Stimulated activated CD4-positive, alpha-beta T cell treated with anti-CD3 and anti-CD28 coated beads, Interleukin-1b, Interleukin-23, amount 100 ng/mL, for 1 hour (primary cell): ENCODE measurements around the gene TIMM23.
"Not testable (repeated sequence)": the region's sequence is repeated elsewhere in the genome, so short reads cannot be mapped to it uniquely, and the experiment has no call there.

Experiments
- DNase-seq, 2 donors: peaks; one replicate each; pipeline ENCODE4 v3.0.0-alpha.2; 2020; ENCODE audit warnings: low read depth in 2 of 2

TIMM23 gene

GRCh38 chr10:46022978-46023702, 50.9 kb downstream of the TIMM23 start:
- peak; percentile 47 to 52 for DNase-seq

DNA sequence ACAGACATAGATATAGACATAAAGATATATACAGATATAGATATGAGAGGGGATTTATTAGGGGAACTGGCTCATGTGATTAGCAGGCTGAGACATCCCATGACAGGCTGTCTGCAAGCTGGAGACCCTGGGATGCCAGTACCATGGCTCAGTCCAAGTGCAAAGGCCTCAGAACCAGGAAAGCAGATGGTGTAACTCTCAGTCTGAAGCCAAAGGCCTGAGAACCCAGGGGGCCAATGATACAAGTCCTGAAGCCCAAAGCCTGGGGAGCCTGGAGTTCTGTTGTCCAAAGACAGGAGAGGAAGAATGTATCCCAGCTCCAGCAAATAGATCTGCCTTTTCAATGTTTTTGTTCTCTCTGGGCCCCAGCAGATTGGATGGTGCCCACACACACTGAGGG, 52.7 kb downstream of the TIMM23 start:
- no peak for DNase-seq

GRCh38 chr10:46025406-46025805, 53.1 kb downstream of the TIMM23 start:
- DNase-seq, result no peak

DNA sequence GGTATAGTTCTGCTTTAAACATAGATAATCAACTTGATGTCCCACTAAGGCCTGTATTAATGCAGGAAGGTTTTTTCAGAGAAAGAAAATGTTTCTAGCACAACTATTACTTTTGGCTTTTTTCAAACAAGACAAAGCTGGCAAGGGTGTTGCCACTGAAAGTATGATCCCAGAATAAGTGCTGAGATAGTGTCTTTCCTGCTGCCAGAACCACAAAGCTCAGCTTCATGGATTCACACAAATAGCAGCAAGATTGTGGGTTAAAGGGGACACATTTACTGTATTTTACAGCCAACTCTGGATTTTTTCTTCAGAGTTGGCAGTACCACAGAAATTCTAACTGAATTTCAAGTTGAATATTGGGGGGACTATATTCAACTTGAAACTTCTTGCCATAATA, 53.8 kb downstream of the TIMM23 start:
- DNase-seq, result no peak

DNA sequence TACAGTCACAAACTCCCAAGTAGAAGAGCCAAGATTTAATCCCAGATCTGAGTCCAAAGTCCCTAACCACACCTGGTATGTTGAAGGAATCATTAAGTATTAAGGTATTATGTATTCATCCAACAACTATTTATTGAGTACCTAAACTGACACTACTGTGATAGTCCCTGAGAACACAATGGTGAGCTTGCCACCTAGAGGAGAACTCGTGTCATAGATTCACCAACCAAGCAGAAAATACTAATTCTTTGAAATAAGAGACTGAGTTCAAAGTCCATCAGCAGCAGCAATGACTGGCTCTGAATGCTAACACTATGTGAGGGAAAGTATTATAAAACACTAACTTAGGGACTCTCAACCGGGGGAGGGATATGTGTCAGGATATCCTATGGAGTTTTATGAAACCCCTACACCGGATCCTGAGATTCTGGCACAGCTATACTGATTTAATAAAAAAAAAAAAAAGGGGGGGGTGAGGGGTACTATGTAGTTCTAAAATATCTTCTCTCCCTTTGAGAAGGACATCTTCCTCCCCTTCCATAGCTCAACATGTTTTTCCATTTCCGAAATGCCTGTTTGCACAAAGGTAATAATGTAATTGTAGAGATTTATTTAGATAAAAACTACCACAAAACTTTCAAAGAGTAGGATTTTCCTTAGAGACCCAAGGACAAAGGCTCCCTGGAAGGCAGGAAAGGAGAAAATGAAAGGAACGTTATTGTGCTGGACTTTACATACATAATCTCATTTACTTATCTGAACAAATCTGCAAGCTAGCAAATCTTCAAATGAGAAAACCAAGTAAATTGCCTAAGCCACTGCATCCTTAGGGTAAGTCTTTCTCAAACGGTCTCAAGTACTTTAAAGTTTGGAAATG, 56.5 kb downstream of the TIMM23 start:
- no peak for DNase-seq

GRCh38 chr10:46029461-46030030, 57.3 kb downstream of the TIMM23 start:
- no peak for DNase-seq

DNA sequence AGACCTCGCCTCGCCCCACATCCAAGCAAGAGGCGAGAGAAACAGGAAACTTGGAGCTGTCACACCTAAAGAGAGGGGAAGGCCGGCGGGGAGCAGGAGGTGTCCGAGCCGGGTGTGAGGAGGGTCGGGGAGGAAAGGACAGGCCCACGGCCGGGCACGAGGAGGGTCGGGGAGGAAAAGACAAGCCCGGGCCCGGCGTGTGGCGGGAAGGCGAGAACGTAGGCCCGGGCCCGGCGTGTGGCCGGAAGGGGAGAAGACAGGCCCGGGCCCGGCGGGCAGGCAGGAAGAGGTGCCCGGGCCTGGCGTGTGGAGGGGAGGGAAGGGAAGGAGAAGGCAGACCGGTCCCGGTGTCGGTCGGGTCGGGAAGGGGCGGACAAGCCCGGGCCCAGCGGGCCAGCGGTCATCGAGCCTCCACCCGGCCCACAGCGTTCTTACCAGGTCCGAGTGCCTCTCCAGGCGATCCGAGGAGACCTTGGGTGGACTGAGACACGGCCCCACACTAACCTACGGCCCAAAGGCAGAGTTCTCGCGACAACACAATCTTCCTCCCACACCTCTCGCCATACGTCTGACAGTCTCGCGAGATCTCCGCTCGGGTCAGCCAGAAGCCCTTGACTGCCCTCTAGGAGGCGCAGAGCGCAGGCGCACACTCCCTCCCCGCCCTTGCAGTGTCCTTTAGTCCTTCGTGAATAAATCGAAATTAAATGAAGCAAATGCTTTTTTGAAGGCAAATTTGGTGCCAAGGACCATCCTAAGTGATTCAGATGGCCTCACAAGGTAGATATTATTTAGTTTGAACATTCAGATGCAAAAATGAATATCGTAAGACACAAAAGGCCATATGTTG, 58.0 kb downstream of the TIMM23 start, which contains the start of gene NCOA4:
Gene NCOA4, minus strand, starts transcription at position 533 of the 847 bp plus-strand sequence. CDS start 13,943 bp downstream, outside the sequence.
- DNase-seq, result peak; percentile 88 to 91

DNA sequence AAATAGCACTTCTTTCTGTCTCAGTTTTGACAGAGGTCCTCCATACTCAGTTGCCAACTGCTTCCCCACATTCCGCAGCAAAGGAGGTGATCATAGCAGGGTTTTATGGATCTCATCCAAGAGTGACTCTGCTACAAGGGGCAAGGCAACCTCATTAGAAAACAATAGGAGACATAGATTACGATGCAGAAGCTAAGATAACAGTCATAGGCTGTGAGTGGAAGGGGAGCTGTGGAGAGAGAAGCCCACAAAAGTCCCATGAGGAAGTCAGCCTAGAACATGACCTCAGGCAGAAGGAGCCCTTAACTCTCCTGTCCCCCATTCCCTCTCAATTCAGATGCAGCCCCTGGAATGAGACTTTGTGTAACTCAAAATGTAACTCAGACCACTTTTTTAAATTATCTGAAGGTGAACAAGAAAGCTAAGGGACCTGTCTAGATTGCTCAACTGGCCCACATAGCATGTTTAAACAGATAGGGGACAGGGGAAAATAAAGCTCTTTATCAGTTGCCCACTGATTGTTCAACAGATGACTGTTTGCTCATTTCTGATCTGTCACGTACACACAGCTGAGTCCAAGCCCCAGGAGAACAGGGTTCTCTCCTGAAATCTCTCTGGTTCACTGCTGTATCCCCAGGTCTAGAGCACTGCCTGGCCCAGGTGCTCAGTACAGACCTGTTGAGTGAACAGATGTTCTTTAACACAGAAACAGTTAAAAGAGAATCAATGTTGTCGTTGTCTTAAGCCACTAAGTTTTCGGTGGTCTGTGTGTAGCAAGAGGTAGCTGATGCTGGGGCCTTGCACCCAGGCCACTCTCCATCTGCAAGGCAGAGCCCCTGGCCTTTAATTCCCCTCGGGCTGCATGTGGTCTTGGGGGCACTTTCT, 59.6 kb downstream of the TIMM23 start:
- no peak for DNase-seq

GRCh38 chr10:46033602-46034011, 61.3 kb downstream of the TIMM23 start:
- no peak for DNase-seq

DNA sequence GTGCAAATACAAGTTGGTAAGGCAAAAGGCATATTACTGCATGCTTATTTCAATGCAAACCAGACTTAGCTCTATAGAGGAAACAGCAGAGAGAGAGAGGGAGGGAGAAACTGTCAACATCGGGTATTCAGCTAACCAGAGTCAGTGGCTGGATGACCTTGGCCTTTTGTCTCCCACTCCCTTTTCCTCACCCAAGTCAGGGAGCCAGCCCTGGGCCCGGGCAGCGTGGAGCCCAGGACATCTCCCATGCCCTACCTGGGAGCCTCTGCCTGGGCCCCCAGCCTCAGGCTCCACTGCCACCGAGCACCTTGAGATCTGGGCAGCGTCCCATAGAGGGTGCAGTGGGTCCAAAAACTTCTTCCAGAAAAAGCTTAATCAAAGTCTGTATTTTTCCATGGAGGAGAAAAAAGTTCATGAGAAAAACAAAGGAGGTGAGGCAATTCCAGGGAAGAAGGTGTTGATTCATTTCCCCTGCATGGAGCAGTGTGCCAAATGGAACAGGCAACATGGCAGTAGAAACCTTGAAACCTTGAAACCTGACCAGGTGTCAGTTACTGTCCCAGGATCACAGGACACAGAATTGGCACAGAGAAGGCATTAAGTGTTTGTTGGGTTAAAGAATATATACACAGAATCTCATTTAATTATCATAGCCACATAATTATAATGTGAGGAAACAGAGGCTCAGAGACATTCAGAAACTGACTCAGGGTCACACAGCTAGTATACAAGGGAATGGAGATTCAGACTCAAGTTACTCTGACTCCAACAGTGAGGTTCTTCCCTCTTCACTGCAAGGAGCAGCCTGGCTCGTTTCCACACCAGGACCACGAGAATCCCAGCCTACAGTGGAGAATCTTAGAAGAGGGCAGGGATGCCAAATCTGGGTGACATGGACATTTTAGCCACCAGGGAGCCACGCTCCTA, 63.9 kb downstream of the TIMM23 start:
- DNase-seq, result no peak

DNA sequence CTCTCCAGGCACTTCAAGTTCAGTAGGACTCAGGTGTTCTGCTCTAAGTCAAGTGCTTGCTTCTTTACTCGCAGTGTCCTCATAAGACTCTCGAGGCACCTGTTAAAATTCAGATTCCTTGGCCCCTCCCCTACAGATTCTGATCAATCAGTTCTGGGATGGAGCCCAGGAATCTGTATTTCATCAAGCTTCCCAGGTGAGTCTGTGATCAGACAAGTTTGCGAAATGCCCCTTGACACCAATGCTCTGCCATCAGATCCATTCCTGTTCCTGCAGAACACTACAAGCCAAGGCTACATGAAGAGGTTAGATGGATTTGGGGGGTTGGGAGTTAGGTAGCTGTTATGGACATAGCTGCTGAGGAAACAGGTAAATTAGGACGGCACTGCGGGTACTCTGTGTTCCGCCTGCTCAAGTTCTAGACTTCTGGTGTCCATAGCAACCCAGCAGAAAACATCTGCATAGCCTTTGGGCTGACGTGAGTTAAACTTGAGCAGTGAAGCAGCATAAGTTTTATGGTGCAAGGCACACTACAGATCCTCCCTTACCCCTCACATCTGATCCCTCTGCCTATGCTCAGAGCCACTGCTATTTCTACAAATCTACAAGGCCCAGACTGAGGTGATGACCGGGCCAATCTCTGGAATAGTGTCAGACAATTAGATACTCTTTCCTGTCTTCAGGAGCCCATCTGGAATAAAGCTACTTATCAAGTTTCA, 65.0 kb downstream of the TIMM23 start:
- DNase-seq, result no peak

DNA sequence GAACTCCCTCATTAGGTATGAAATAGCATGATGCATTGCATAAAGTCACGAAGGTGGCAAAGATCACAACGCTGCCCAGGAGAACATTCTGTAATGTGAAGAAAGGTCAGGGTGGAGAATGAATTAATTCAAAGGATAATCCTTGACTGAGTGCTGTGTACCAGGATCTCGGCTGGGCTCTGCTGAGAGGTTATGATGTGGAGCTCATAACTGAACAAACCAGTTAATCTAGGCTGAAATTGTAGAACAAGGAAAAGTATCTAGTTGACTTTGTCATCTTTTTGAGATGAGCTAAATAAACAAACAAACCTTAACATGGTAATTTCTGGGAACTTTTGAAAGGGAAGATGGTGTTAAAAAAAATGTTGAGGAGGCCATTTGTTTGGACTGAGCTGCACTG, 67.7 kb downstream of the TIMM23 start:
- no peak for DNase-seq

- no peak for DNase-seq
Observed at GRCh38 chr10:46042527-46042926, 70.2 kb downstream of the TIMM23 start.

DNA sequence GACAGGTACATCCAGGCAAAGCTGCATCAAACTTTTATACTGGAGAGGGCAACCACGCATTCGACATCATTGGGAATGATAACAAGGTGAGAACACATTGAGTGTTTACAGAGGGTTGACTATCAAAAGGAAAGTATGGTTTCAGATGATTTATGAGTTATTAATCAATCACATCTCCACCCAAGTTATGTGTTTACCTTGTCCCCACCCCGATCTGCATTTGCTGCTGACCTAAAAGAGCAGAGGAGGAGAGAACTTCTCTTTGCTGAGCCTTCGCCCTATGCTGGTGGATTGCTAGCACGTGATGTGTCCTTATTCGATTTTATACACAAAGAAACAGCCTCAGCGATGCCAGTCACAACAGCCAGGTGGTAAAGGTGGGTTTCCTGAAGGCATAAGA, 74.0 kb downstream of the TIMM23 start, which contains the start of gene MSMB:
Gene MSMB, minus strand, starts transcription at position 9 of the 400 bp plus-strand sequence. CDS start 32 bp downstream, outside the sequence.
- DNase-seq, result no peak

DNA sequence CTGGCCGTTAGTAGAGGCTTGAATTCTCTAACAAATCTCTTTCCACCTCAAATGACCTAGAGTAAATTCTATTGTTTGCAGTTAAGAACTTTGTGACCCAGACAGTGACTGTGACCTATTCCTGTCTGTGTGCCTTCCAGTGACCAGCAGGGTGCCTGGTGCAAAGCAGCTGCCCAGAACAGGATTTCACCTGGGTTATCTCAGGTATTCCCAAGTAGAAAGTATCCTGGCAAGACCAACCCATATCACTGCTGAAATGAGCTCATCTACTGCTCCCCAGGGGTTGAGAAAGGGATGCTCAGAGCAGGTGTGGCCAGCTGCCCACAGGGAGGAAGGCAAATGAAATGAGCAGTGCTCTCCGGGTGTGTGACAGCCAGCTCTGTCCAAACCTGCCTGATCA, 75.9 kb downstream of the TIMM23 start:
- no peak for DNase-seq

DNA sequence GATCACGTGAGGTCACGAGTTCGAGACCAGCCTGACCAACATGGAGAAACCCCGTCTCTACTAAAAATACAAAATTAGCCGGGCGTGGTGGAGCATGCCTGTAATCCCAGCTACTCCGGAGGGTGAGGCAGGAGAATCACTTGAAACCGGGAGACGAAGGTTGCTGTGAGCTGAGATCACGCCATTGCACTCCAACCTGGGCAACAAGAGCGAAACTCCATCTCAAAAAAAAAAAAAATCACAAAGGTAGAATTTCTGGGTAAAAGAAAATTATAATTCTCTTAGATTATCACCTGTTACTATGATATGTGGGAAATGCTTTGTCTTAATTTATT, 77.2 kb downstream of the TIMM23 start:
- DNase-seq, result not testable (repeated sequence)

- no peak for DNase-seq
Observed at GRCh38 chr10:46050941-46051623, 78.8 kb downstream of the TIMM23 start.
